Tibial nerve (tissue), 4 donors: ENCODE measurements around the gene SLC12A7.

Experiments
- EP300 ChIP-seq, 2 donors: sonication (generic); formaldehyde crosslinking; IDR thresholded peaks; one replicate each; pipeline ENCODE4 v1.6.1; 2017; ENCODE audit warnings: antibody characterized with exemption in 2 of 2, mild to moderate bottlenecking in 1 of 2
- TF ChIP-seq, protein P1 (sequence below), 5 experiments: fragments of 200-600 bp in 3 of 5; fragments of 450-650 bp in 2 of 5; sonication (generic) in 3 of 5; IDR thresholded peaks; one replicate each; pipeline ENCODE4 v1.5.1; 2016 to 2019; ENCODE audit warnings: antibody characterized with exemption in 5 of 5, mild to moderate bottlenecking in 3 of 5, moderate library complexity in 2 of 5

DNA sequence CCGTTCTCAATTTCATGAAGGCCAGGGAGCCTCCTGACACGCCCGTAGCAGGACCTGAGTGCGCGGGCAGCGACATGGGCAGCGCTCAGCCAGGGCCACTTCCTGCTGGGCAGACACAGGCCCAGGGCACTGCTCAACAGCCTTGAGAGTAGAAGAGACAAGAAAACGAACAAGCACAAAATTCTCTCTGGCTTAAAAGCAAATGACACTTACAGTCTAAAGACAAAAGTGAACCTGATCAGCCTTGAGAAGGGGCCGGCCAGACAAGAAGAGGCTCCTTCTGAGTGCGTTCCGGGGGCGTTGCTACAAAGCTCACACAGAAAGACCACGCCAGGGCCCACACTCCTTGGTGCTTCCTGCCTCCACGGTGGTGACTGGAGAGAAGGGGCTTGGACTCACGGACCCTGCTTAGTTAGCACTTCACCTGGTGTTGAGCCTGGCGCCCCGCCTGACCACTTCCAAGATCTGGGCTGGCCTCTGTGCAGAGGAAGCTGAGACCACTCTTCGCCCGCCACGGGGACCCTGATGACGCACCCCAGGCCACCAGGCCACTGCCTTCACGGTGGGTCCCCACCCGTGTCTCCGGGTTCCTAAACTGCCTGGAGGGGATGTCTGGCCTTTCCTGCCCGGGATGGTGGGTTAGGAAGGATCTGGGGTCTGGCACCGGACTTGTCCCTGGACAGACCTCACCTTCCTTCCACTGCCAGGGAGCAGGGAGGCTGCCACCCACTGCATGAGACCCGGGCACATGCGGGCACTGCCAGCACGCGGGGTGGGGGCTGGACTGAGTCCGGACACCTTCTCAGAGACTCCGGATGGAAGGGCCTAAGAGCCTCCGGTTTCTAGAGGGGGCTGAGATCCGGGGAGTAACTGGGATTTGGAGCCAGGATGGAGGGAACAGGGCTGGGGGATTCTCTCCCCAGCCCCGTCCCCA, 1.3 kb downstream of the SLC12A7 start:
- TF ChIP-seq, protein P1, sequence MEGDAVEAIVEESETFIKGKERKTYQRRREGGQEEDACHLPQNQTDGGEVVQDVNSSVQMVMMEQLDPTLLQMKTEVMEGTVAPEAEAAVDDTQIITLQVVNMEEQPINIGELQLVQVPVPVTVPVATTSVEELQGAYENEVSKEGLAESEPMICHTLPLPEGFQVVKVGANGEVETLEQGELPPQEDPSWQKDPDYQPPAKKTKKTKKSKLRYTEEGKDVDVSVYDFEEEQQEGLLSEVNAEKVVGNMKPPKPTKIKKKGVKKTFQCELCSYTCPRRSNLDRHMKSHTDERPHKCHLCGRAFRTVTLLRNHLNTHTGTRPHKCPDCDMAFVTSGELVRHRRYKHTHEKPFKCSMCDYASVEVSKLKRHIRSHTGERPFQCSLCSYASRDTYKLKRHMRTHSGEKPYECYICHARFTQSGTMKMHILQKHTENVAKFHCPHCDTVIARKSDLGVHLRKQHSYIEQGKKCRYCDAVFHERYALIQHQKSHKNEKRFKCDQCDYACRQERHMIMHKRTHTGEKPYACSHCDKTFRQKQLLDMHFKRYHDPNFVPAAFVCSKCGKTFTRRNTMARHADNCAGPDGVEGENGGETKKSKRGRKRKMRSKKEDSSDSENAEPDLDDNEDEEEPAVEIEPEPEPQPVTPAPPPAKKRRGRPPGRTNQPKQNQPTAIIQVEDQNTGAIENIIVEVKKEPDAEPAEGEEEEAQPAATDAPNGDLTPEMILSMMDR (IDR thresholded peaks at IDR 0.05): no peak
- TF ChIP-seq EP300 (IDR thresholded peaks at IDR 0.05): no peak
